ENCODE measurements around the gene RNF7.
A peak's percentile ranks its signal among the peaks of the same experiment; 100 is the strongest.
"Not testable (repeated sequence)": the region's sequence is repeated elsewhere in the genome, so short reads cannot be mapped to it uniquely, and the experiment has no call there.

The RNF7 gene

DNA sequence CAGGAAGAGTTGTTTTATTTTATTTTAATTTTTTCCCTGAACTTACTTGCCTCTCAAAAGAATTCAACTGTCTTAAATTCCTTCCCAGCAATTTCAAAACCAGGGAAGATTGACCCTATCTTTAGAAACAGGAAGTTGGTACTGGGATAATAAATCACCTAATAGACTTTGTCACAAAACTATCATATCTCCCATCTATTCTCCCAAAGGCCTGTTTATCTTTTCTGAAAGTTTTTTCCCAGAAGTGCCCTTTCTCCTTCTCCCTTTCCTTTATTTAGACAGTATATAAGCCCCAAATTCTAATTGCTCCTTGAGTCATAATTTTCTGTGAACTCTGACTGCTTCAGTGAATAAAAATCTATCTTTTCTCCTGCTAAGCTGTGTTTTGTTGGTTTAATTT lies 2.9 kb upstream of the RNF7 start:
- DNase-seq (ENCODE audit: low read depth in 2 of 3, low spot score in 1 of 3), result no peak

DNA sequence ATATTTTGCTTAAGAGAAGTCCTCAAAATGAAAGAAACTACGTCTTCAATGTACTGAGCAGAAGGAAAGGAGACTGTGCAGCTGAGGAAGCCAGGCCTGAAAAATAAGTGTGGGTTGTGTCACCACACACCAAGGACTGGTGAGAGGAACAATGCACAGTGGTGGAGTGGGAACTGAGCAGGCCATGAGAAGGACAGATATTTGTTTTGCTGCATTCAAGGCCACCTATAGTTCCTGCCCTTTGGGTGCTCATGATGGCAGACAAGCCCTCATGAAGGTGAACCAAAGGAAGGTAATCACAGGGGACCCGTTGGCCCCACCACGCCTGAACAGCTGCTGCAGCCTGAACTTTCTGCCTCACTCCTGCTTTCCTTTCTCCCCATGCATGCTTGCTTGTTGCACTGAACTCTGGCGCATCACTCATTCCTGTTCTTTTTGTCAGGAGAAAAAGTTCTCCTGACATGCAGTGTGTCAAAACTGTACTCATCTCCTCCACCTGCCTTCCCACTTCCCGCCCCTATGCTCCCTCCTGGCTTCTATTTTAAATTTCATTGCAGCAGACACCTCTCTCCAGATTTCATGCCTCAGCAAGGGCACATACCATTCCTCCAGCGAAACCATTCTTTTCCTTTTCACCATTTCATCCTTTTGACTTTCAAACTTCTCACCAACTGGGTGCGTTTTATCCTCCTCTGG lies 2.2 kb upstream of the RNF7 start:
- no peak for DNase-seq (ENCODE audit: low read depth in 2 of 3, low spot score in 1 of 3)

DNA sequence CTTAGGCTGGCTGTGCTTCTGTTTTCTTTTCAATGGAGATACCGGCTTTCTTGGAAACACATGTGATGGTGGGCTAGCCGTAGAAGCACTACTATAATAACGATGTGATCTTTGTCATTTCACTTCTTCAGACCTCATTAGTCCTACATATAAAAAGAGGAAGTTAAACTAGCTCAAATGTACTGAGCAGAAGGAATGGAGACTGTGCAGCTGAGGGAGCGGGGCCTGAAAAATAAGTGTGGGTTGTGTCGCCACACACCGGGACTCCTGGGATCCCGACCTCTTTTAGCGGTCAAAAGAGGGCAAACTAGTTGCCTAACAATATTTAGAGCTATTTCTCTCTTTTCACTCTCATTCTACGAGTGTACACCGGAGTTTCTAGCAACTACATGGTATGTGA lies 1.0 kb upstream of the RNF7 start:
- DNase-seq (ENCODE audit: low read depth in 2 of 3, low spot score in 1 of 3), result no peak

DNA sequence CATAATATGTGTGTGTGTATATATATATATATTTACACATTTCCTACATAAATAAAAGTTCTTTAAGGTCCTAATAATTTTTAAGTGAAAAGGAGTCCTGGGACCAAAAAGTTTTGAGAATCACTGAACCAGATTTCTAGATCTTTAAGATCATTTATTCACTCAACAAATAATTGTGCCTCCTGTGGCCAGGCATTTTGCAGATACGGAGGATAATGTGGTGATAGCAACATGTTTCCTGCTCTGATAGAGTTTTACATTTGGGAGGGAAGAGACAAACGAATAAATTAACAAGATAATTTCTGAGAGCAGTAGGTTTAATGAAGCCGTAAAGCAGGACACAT lies 448 bp upstream of the RNF7 start:
- DNase-seq (ENCODE audit: low read depth in 2 of 3, low spot score in 1 of 3), result no peak

DNA sequence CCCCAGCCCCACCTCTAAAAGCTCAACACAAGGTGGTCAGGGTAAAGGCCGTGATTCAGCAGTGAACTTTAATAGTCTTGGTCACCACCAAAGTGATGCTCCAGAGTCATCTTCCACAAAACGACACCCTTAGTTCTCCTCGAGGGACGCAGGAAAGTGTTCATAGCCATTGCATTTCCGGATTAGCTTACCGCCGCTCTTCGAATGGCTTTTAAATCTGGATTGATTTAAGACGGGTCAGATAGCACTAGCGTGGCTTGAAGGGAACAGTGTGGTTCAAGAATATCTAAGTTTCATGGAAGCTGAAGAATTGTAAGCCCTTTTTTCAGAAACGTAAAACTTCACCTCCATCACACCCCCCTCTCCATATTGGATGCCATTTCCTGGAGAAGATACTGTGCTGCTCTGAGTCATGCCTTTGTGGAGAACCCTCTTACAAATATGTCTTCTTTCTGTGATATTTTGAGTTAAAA lies 829 bp downstream of the RNF7 start:
- peak in 1 of 3 donors; percentile 14 for DNase-seq (ENCODE audit: low read depth in 2 of 3, low spot score in 1 of 3)

DNA sequence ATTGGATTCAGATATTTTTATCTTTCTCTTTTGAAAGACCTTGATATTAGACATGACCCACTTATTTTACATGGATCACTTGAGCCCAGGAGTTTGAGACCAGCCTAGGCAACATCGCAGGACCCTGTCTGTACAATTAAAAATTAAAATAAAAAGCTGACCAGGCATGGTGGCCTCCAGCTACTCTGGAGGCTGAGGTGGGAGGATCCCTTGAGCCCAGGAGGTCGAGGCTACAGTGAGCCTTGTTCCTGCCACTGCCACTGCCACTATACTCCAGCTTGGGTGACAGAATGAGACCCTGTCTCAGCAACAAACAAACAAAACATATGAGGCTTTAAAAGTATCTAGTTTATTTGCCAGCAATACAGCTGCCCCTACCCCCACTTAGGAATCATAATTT lies 1.6 kb downstream of the RNF7 start:
- no peak for DNase-seq (ENCODE audit: low read depth in 2 of 3, low spot score in 1 of 3)

DNA sequence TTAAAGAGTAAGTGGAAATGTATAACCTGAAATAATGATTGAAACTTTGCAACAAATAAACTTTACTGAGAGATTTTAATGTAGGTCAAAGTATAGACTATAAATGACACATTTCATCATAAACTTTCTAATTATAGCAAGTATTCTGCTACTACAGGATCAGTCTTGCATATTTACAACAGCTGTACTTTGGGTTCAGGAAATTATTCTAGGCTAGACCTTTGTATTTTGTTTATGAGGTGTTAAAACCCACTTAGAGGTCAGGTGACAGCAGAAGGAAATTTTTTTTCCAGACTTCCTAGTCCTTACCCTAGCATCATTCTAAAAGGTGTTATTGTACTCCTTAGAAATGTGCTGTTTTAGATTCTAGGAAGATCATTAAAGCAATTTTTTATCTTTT lies 2.3 kb downstream of the RNF7 start:
- no peak for DNase-seq (ENCODE audit: low read depth in 2 of 3, low spot score in 1 of 3)

DNA sequence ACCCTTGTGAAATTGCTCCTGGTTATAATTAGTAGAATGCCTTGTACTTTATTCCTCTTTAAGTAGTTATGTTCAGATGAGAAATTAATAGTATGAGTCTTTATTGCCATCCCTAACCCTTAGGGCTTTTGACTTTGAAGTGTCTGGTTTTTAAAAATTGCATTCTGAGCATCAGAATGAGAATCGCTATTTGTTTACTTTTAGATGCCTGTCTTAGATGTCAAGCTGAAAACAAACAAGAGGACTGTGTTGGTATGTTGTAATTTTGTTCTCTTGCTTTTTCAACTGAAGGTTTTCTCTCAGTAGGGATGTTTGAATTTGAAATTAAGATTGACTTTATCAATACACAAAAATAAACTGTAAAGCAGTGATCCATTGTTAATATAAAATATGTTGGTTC lies 5.2 kb downstream of the RNF7 start:
- DNase-seq (ENCODE audit: low read depth in 2 of 3, low spot score in 1 of 3), result no peak

DNA sequence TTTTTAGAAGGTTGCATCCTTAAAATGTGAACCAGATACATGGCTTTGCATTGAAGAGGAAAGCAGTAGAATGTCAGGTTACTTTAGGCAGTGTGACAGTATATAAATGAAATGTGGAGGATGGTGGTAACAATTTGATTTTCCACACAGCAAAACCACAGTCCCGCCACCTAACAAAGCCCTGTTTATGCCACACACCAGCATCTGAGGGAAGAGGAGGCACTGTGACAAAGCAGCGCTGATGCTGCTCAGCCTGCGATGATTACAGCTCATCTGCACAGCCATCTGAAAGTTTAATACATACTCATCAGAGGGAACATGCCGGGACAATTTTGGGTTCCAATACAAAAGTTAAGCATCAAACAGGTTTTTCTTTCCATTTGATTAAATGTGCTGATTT lies 8.9 kb downstream of the RNF7 start:
- no peak for DNase-seq (ENCODE audit: low read depth in 2 of 3, low spot score in 1 of 3)

DNA sequence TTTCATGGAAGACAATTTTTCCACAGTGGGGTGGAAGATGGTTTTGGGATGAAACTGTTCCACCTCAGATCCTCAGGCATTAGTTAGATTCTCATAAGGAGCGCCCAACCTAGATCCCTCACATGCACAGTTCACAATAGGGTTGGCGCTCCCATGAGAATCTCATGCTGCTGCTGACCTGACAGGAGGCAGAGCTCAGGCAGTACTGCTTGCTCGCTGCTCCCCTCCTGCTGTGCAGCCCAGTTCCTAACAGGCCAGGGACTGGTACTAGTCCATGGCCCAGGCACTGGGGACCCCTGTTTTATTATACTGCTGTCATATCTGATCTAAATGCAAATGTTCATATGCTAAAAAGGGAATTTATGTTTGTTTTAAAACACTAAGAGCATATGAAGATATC lies 15.3 kb downstream of the RNF7 start:
- DNase-seq (ENCODE audit: low read depth in 2 of 3, low spot score in 1 of 3), result no peak

DNA sequence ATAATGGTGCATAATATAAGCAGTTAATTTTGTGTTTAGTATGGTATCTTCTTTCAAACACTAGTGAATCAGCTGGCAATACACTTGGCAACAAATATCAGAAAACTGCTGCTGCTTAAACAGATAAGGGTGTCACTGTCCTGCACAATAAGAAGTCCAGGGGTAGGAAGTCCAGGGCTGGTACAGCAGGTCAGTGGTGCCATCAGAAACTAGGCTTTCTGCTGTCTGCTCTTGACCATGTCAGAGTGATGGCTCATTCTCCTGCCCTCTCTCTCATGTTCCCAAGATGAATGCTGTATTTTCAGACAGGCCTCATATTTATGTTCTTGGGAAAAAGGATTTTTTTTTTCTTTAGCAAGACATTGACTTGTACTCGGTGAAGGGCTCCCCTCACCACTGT lies 15.9 kb downstream of the RNF7 start:
- DNase-seq (ENCODE audit: low read depth in 2 of 3, low spot score in 1 of 3), result no peak

DNA sequence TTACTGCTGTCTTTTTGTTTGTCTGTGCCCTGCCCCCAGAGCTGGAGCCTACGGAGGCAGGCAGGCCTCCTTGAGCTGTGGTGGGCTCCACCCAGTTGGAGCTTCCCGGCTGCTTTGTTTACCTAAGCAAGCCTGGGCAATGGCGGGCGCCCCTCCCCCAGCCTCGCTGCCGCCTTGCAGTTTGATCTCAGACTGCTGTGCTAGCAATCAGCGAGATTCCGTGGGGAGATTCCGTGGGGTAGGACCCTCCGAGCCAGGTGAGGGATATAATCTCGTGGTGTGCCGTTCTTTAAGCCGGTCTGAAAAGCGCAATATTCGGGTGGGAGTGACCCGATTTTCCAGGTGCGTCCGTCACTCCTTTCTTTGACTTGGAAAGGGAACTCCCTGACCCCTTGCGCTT lies 24.5 kb downstream of the RNF7 start:
- not testable (repeated sequence) for DNase-seq (ENCODE audit: low read depth in 2 of 3, low spot score in 1 of 3)

DNA sequence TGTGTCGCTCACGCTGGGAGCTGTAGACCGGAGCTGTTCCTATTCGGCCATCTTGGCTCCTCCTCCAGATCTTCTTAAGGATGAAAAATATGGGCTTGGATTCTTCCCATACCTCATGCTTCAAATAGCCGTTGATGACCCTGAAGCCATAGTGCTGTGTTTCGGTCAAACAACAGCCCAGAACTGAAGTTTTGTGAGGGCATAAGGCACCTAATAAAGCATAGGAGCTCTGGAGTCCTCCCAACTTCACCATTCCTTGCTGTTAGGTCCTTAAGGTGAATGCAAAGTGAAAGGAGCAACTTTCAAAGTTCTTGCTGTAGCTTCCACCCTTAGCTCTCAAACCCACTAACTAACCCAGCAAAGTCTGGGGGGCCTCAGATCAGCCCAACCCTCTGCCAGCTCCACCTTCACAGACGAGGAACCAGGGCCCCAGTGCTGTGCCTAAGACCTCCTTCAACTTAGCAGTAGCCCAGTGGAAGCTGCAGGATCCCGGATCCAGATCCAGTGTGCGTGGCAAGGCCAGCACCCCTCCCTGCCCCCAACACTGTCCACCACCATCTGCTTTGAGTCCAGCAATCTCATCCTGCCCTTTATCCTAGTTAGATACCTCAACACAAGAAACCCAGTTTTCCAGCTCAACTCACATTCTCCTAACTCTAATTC lies 25.1 kb downstream of the RNF7 start, which contains the start of gene GRK7:
TSS of gene GRK7 (plus strand) at position 321 of the 663 bp plus-strand sequence. CDS start 14,877 bp downstream, outside the sequence.
- DNase-seq (ENCODE audit: low read depth in 2 of 3, low spot score in 1 of 3), result no peak

DNA sequence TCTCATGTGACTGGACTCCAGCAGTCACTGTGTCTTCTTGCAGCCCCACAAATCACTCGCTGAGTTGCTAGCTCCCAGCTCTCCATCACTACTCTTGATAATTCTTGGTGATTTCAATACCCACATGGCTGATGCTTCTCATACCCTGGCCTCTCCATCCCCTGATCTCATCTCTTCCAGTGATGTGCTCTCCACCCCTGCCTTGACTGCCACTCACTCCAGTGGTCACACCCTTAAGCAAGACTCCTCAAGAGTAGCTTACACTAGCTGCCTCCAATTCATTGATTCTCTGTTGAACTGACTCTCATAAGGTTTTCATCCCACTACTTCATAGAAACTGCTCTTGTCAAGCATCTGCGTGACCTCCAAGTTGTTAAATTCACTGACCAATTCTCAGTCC lies 25.9 kb downstream of the RNF7 start:
- no peak for DNase-seq (ENCODE audit: low read depth in 2 of 3, low spot score in 1 of 3)

DNA sequence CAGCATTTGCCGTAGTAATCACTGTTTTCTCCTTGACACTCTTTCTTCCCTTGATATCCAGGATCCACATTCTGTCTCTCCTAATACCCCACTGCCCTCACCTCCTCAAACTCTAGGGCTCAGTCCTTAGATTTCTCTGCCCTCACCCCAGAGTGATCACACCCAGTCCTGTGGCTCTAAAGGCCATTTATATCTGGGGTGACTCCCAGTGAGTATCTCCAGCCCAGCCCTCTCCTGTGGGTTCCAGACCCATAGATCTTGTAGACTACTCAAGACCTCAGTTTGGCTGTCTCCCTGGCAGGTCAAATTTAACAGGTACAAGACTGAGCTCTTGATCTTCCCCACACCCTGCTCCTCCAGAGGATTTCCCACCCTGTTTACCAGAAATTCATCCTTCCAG lies 26.4 kb downstream of the RNF7 start:
- no peak for DNase-seq (ENCODE audit: low read depth in 2 of 3, low spot score in 1 of 3)

DNA sequence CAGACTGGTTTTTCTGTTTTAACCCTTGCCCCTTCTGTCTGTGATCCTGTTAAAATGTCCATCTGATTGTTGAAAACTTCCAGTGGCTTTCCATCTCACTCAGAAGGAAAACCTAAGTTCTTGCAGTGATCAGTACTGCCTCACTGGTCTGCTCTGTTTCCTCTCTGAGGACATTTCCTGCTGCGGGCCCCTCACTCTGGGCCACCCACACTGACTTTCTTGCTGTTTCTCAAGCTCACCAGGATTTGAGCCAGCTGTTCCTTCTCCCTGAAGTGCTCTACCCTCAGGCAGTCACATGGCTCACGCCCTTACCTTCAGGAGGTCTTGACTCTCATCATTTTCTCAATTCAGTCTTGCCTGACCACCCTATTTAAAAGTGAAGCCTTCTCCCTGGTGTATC lies 26.9 kb downstream of the RNF7 start:
- no peak for DNase-seq (ENCODE audit: low read depth in 2 of 3, low spot score in 1 of 3)

DNA sequence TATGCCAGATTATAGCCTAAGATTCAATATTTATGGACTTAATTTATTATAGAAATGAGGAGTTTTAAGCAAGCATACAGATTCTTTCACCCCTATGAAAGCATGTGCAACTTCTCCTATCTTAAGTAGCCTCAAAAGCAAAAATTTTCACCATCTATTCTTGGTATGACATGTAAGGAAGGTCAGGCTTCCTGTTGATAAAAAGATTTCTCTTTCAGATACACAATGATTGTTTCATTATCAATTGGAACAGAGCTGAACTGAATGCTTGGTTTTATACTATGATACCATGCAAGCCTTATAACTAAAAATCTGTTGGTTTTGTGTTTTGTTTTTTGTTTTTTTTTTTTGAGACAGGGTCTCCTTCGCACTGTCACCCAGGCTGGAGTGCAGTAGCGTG lies 29.0 kb downstream of the RNF7 start:
- DNase-seq (ENCODE audit: low read depth in 2 of 3, low spot score in 1 of 3), result no peak

DNA sequence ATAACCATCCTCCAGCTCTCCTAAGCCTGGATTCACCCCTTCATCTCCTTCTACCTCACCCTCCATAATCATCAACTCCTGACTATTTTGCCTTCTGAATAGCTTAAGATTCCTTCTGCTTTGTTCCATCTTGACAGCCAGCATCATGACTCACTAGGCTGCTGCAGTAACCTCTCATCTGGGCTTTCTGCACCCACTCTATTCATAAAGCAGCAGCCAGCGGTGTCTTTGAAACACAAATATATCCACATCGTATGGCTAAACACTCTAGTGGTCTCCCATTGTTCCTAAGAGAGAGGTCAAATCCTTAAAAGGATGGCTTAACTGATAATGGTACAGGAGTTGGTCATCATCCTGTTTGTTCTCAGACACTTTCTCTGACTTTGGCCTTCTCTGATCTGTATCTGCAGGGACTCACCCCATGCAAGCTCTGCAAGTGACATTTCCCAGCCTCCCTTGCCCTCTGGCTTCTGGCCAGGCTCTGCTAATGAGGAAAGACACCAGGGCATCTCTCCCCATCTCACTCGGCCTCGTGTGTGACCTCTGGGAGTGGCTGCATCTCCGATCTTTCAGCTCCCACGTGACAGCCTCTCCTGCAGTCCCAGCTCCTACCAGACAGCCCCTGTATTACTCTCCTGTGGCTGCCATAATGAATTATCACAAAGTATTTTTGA lies 31.3 kb downstream of the RNF7 start:
- no peak for DNase-seq (ENCODE audit: low read depth in 2 of 3, low spot score in 1 of 3)

DNA sequence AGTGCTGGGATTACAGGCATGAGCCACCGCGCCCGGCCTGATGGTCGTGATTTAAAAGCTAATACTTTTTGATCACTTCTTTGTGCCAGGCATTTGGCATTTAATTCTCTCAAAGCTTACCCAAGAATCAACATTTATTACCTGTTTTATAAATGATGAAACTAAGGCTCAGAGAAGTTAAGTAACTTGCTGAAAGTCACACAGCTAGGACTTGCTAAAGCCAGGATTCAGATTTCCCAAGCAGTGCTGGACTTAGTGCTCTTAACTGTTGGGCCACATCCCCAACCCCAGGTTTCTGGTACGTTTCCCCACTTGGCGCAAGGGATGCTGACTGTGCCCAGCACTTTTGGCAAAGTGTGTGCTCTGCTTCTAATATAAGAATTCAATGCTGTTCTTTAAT lies 35.6 kb downstream of the RNF7 start:
- no peak for DNase-seq (ENCODE audit: low read depth in 2 of 3, low spot score in 1 of 3)

DNA sequence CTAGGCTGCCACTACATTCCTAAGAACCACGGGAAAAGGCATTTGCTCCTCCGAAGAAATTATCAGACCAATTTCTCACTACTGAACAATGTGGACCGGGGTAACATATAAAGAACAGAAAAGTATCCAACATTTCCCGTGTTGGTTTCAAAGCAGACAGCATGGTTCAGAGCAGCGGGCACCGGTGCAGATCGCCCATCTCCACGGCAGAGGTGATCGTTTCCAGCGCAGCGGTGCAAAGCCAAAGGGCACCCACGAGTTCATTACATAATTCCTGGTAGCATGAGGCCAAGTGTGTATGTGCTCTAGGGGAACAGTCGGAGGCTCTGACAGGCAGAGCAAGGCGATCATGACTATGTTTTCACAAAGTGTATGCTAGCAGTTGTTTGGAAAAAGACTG lies 38.3 kb downstream of the RNF7 start:
- no peak for DNase-seq (ENCODE audit: low read depth in 2 of 3, low spot score in 1 of 3)

DNA sequence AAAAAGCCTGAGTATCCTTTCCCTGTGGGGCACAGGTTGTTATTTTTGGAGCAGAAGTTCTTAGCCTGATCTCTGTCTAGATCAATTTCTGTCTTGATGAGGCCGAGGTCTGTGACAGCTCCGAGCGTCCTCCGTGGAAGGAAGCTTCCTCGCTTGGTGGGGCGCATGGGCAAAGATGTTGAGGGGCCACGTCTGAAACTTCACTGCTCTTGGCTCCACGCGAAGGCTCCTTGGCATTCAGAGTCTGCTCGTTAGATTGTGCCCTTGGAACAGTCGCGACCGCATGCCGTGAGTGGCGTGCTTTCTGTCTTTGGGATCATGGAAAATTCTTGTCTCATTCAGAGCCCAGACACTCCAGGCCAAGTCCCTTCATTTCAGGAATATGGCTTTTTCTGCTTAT lies 38.8 kb downstream of the RNF7 start:
- DNase-seq (ENCODE audit: low read depth in 2 of 3, low spot score in 1 of 3), result no peak
